Chondrocyte (in vitro differentiated cells): ENCODE results near the gene PEX7. TPM values are rescaled to one million over a fixed set of nuclear protein-coding genes. Genes with fewer than 3 reads are reported as not detected.

Experiments used
- DNase-seq: peaks from one replicate; pipeline ENCODE4 v3.0.0; 2021; ENCODE audit warnings: mixed read lengths, low spot score
- H3K27ac Mint-ChIP-seq: one replicate; pipeline ENCODE4 v1.8.0; 2021; ENCODE audit warnings: mild to moderate bottlenecking, moderate library complexity, mixed read lengths; ENCODE audit not compliant: unreplicated experiment
- H3K27me3 Mint-ChIP-seq: 2 replicates; pipeline ENCODE4 v1.8.0; 2021; ENCODE audit warnings: low read depth, mixed read lengths
- H3K36me3 Mint-ChIP-seq: 2 replicates; pipeline ENCODE4 v1.8.0; 2021; ENCODE audit warnings: low read depth, mixed read lengths
- H3K4me1 Mint-ChIP-seq: 2 replicates; pipeline ENCODE4 v1.8.0; 2021; ENCODE audit warnings: low read depth, mild to moderate bottlenecking, mixed read lengths
- H3K4me3 Mint-ChIP-seq: one replicate; pipeline ENCODE4 v1.8.0; 2021; ENCODE audit warnings: mild to moderate bottlenecking, moderate library complexity, mixed read lengths; ENCODE audit not compliant: unreplicated experiment
- H3K9me3 Mint-ChIP-seq: 2 replicates; pipeline ENCODE4 v1.8.0; 2021; ENCODE audit warnings: low read depth, mixed read lengths
- total RNA-seq: library from RNA; stranded (reverse); gene quantifications from 3 replicates; pipeline ENCODE4 v1.2.1, GENCODE V29; 2021
- TF ChIP-seq, protein P1 (sequence below): fragments of 200-600 bp; sonication (generic); IDR thresholded peaks from 2 replicates; pipeline ENCODE4 v1.5.0; 2021; ENCODE audit warnings: antibody characterized with exemption, mild to moderate bottlenecking, moderate library complexity

The PEX7 gene
- total RNA-seq, 1 donor from 2014 or later, result 7.0 TPM

DNA sequence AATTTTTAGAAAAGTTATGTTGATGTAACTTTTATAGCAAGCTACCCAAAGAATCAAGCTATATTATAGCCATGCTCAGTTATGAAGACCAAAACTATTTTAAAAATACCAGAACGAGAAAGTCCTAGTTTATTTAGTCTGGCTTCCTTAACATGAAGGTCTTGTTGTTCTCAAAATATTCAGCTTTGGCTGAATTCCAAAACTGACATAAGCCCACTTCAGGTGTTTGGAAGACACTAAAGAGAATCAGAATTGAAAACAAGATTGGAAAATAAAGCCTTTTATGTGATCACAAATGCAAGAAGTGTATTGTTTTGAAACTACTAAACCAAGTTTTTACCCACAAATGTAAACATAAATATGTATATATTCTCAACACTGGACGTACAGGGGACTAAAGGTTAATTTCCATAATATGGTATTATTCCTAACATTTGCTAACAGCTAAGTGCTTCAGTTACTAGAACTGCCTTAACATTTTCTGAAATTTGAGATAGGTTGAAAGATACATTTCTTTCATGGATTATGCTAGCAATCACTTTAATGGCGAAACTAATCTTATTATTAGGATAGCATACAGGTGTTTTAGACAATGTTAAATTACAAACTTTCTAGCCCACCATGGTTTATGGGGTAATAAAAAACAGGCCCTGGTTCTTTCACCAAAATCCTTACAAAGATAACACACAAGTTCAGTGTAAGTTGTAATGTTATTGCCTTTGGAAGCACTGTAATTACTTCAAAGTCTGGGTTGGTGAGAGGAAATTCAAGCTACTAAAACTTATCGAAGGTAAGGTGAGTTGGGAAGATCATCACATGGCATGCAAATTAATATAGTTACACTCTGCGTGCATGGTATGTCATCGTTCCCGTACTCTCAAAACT lies 31.7 kb upstream of the PEX7 start:
- peak overlapping the region; percentile 87 for H3K4me3 Mint-ChIP-seq
- H3K9me3 Mint-ChIP-seq, result no peaks in the 10 kb centered on the region
- peaks cover 39% of the 10 kb centered on the region for H3K4me1 Mint-ChIP-seq
- TF ChIP-seq, protein P1, sequence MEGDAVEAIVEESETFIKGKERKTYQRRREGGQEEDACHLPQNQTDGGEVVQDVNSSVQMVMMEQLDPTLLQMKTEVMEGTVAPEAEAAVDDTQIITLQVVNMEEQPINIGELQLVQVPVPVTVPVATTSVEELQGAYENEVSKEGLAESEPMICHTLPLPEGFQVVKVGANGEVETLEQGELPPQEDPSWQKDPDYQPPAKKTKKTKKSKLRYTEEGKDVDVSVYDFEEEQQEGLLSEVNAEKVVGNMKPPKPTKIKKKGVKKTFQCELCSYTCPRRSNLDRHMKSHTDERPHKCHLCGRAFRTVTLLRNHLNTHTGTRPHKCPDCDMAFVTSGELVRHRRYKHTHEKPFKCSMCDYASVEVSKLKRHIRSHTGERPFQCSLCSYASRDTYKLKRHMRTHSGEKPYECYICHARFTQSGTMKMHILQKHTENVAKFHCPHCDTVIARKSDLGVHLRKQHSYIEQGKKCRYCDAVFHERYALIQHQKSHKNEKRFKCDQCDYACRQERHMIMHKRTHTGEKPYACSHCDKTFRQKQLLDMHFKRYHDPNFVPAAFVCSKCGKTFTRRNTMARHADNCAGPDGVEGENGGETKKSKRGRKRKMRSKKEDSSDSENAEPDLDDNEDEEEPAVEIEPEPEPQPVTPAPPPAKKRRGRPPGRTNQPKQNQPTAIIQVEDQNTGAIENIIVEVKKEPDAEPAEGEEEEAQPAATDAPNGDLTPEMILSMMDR, result no peak
- H3K27me3 Mint-ChIP-seq, result no peaks in the 10 kb centered on the region
- H3K36me3 Mint-ChIP-seq, result no peaks in the 10 kb centered on the region
- DNase-seq, result no peak
- peak overlapping the region; percentile 92 for H3K27ac Mint-ChIP-seq

DNA sequence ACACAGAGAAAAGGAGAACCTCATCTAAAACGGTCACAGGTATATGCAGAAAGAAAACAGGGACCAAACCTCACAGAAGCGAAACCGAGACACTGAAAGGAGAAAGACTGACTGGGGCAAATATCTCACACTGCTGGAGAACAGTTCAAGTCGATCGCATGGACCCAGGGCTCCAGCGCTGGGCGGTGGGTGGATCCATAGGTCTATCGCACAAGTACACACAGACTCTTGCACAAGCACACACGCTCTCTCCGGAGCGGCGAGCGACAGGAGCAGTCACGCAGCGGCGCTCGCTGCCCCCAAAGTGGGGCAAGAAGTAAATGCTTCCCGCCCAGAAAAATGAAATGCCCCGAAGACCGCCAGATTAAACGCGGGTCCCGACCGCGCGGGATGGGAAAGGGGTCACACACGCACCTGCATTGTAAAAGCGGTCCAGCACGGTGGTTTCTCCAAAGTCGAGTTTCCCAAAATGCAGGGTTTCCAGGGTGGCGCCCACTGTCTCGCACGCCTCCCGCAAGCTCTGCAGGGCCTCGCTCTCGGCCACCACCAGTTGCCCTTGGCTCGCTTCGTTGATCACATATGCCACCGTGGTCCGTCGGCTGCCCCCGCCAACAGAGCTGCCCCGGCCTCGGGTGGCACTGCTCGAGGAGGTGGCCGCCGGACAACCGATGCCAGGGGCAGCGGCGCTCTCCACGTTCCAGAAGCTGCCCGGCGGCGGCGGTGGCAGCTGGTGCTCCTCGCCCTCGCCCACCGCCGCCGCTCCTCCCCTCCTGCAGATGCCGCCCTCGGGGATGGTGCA lies 30.9 kb upstream of the PEX7 start:
- peak overlapping the region; percentile 87 for H3K4me3 Mint-ChIP-seq
- no peaks in the 10 kb centered on the region for H3K27me3 Mint-ChIP-seq
- no peaks in the 10 kb centered on the region for H3K9me3 Mint-ChIP-seq
- TF ChIP-seq, protein P1, result no peak
- no peaks in the 10 kb centered on the region for H3K36me3 Mint-ChIP-seq
- peaks cover 45% of the 10 kb centered on the region for H3K4me1 Mint-ChIP-seq
- peak overlapping the region; percentile 92 for H3K27ac Mint-ChIP-seq
- DNase-seq, result no peak

DNA sequence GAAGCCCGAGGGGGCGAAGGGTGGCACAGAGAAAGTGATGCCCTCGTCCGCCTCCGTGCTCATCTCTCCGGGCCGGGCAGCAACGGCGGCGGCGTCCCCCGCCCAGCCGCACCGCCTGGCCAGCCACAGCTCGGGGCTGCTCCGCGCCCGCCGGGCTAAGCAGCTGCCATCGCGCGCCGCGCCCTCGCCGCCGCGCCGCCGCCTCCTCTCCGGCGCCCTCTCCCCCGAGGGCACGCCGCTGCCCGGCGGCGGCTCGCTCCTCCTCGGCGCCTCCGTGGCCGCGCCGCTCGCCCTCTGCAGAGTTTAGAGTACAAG lies 30.3 kb upstream of the PEX7 start:
- Mint-ChIP-seq H3K27me3 (no peaks in the 10 kb centered on the region), H3K9me3 (no peaks in the 10 kb centered on the region), H3K36me3 (no peaks in the 10 kb centered on the region), H3K27ac (no peak overlapping the region), H3K4me1 (peaks cover 45% of the 10 kb centered on the region), H3K4me3 (peak overlapping the region; percentile 89)
- no peak for DNase-seq
- TF ChIP-seq, protein P1, result no peak

DNA sequence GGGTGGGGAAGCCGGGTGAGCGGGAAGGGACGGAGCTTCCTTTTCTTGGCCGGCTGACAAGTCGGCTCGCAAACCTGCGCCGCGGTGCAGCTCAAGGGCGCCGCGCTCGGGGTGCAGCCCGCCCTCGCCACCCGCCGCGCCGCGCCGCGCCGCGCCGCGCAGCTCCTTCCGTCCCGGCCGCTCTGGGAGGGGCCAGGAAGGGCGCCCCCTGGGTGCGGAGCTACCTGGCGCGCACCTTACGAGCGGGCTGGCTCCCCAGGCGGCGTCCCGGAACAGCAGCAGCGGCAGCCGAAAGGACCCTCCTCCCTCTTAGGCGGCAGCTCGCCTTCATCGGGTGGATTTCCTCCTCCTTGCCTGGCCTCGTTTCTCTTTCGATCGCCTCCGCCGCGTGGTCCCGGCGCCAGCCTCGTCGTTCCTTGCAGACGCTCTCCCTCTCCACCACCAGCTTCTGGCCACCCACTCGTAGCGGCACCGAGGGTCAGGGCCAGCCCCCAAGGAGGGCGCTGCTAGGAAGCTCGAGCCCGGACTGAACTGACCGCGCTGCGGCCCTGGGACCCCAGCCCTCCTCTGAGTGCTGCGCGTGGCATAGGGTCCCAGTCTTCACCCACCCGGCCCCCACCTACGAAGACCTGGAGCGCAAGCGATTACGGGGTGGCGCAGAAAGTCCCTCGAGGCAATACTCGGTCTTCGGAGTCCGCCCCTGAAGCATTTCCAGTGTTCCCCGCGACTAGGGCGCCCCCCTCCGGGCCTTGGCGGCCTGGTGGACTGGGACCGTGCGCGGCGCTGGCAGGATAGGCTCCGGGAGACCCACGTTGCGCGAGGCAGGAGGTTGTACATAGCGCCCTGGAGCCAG lies 29.8 kb upstream of the PEX7 start, which contains the start of gene MAP3K5:
MAP3K5 (minus strand) TSS at position 68 of the 853 bp plus-strand sequence. CDS start 320 bp downstream, outside the sequence.
- Mint-ChIP-seq H3K27me3 (no peaks in the 10 kb centered on the region), H3K27ac (peak within 1 kb of the TSS; percentile 92), H3K4me1 (peaks cover 41% of the 10 kb centered on the region), H3K36me3 (no peaks in the 10 kb centered on the region), H3K9me3 (peaks cover 3% of the 10 kb centered on the region), H3K4me3 (peak within 1 kb of the TSS; percentile 89)
- peak; percentile 92 for DNase-seq
- TF ChIP-seq, protein P1, result peak; percentile 92
